GM21717 (cell line): ENCODE data around the gene CTIF.

Experiments used
- ATAC-seq: cut with Tn5 transposase; IDR thresholded peaks from one replicate; pipeline ENCODE4 v1.9.1; 2021; ENCODE audit warnings: mild to moderate bottlenecking, moderate library complexity; ENCODE audit not compliant: unreplicated experiment

CTIF gene

GRCh38 chr18:48794251-48794970 is 255.6 kb downstream of the CTIF start:
- ATAC-seq = no peak

- ATAC-seq = no peak
Measured at GRCh38 chr18:48795696-48796095, 256.9 kb downstream of the CTIF start.

GRCh38 chr18:48796491-48797205 is 257.8 kb downstream of the CTIF start:
- no peak for ATAC-seq

GRCh38 chr18:48797841-48798255 is 259.0 kb downstream of the CTIF start:
- no peak for ATAC-seq

- ATAC-seq = no peak
Measured at GRCh38 chr18:48798334-48799245, 259.8 kb downstream of the CTIF start.

- ATAC-seq = no peak
Measured at GRCh38 chr18:48799724-48800315, 261.0 kb downstream of the CTIF start.

- ATAC-seq = peak; percentile 18
Measured at GRCh38 chr18:48800466-48800865, 261.6 kb downstream of the CTIF start.

- ATAC-seq = peak; percentile 46
Measured at GRCh38 chr18:48800876-48801727, 262.3 kb downstream of the CTIF start.

GRCh38 chr18:48801728-48802542 is 263.1 kb downstream of the CTIF start:
- no peak for ATAC-seq

GRCh38 chr18:48802543-48803290 is 263.9 kb downstream of the CTIF start:
- no peak for ATAC-seq

GRCh38 chr18:48803518-48803917 is 264.7 kb downstream of the CTIF start:
- ATAC-seq = no peak

GRCh38 chr18:48803951-48804855 is 265.4 kb downstream of the CTIF start:
- ATAC-seq = no peak

- ATAC-seq = no peak
Measured at GRCh38 chr18:48804856-48805610, 266.2 kb downstream of the CTIF start.

GRCh38 chr18:48805826-48806535 is 267.1 kb downstream of the CTIF start:
- ATAC-seq = no peak

- ATAC-seq = no peak
Measured at GRCh38 chr18:48806551-48807261, 267.9 kb downstream of the CTIF start.
